ENCODE results near the gene CLK2. TPM values are rescaled to one million over a fixed set of nuclear protein-coding genes. Genes with fewer than 3 reads are reported as not detected.
"Not testable (repeated sequence)": the region's sequence is repeated elsewhere in the genome, so short reads cannot be mapped to it uniquely, and the experiment has no call there.

Gene CLK2
- total RNA-seq, 2 donors from 2014 or later: 31.7 to 66.4 TPM

GRCh38 chr1:155236451-155236850 lies 36.9 kb downstream of the CLK2 start:
- Histone ChIP-seq H3K27me3 (no peaks in the 10 kb centered on the region), H3K9me3 (no peaks in the 10 kb centered on the region), H3K9ac (ENCODE audit: low read depth in 2 of 2, low read length in 2 of 2) (no peak overlapping the region), H3K36me3 (no peaks in the 10 kb centered on the region), H3K4me3 (no peak overlapping the region), H3K4me1 (peaks cover 3% of the 10 kb centered on the region), H3K27ac (no peak overlapping the region)
- DNase-seq: no peak
- TF ChIP-seq CTCF (IDR thresholded peaks at IDR 0.05): no peak
- intact Hi-C loops (cut with DNase I): no loop called here

DNA sequence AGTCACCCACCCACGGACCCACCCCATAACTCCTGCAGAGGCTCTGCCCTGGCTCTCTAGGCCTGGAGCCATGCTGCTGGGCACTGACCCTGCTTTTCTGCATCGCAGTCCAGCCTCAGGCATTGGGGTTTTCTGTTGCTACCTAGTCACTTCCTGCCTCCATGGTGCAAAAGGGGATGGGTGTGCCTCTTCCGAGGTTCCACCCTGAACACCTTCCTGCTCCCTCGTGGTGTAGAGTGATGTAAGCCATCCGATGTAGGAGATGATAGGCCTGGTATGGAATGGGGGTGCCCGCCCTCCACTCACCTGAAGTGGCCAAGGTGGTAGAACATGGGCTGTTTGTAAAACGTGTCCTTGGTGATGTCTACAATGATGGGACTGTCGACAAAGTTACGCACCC lies 37.9 kb downstream of the CLK2 start:
- H3K9me3 ChIP-seq; intact Hi-C loops (cut with DNase I); H3K27me3 ChIP-seq; DNase-seq; H3K36me3 ChIP-seq; H3K4me1 ChIP-seq; H3K4me3 ChIP-seq; H3K27ac ChIP-seq; H3K9ac ChIP-seq (ENCODE audit: low read depth in 2 of 2, low read length in 2 of 2): not testable (repeated sequence)

- H3K27me3 ChIP-seq; H3K9ac ChIP-seq (ENCODE audit: low read depth in 2 of 2, low read length in 2 of 2); DNase-seq; H3K4me1 ChIP-seq; H3K27ac ChIP-seq; H3K36me3 ChIP-seq; H3K4me3 ChIP-seq; H3K9me3 ChIP-seq; intact Hi-C loops (cut with DNase I): not testable (repeated sequence)
Measured at GRCh38 chr1:155233502-155233901, 39.8 kb downstream of the CLK2 start.

GRCh38 chr1:155232001-155232978 lies 41.0 kb downstream of the CLK2 start:
- H3K4me1 ChIP-seq; DNase-seq; H3K27me3 ChIP-seq; intact Hi-C loops (cut with DNase I); H3K9ac ChIP-seq (ENCODE audit: low read depth in 2 of 2, low read length in 2 of 2); H3K9me3 ChIP-seq; H3K27ac ChIP-seq; H3K4me3 ChIP-seq; H3K36me3 ChIP-seq: not testable (repeated sequence)

- H3K9ac ChIP-seq (ENCODE audit: low read depth in 2 of 2, low read length in 2 of 2); H3K27me3 ChIP-seq; H3K4me1 ChIP-seq; intact Hi-C loops (cut with DNase I); H3K36me3 ChIP-seq; H3K9me3 ChIP-seq; H3K4me3 ChIP-seq; H3K27ac ChIP-seq; DNase-seq: not testable (repeated sequence)
Measured at GRCh38 chr1:155231302-155231701, 42.0 kb downstream of the CLK2 start.

DNA sequence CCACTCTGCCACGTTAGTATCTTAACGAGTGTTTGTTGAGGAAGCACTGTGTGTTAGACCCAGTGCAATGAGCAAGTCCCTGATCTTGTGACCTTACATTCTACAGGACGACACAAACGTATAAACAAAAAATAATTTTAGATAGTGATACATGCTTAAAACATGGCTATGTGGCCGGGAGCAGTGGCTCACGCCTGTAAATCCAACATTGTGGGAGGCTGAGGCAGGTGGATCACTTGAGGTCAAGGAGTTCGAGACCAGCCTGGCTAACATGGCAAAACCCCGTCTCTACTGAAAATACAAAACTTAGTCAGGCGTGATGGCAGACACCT lies 45.2 kb downstream of the CLK2 start:
- Histone ChIP-seq H3K4me3 (peak overlapping the region; percentile 67), H3K4me1 (peaks cover 10% of the 10 kb centered on the region), H3K9ac (ENCODE audit: low read depth in 2 of 2, low read length in 2 of 2) (peak overlapping the region; percentile 68 to 72)

More for the DNA sequence above, 45.2 kb downstream of the CLK2 start:
- no peak for TF ChIP-seq CTCF (IDR thresholded peaks at IDR 0.05)
- Histone ChIP-seq H3K27ac (peak overlapping the region; percentile 89), H3K36me3 (no peaks in the 10 kb centered on the region), H3K27me3 (no peaks in the 10 kb centered on the region), H3K9me3 (no peaks in the 10 kb centered on the region)
- DNase-seq: no peak
- intact Hi-C loops (cut with DNase I): no loop called here
